H1 (cell line): ENCODE measurements around the gene SAE1. TPM values are rescaled to one million over a fixed set of nuclear protein-coding genes. Genes with fewer than 3 reads are reported as not detected.

Experiments used
- CTCF ChIA-PET: fragments of 300-600 bp; sonication (Branson Sonifier 250); formaldehyde crosslinking; loops from one replicate; lab custom pipeline; 2021; ENCODE audit not compliant: partially characterized antibody; lab: Charles Lee
- POLR2A ChIA-PET: fragments of 300-600 bp; sonication (Branson Sonifier 250); formaldehyde crosslinking; loops from one replicate; lab custom pipeline; 2021; ENCODE audit warnings: inconsistent platforms; ENCODE audit not compliant: partially characterized antibody; lab: Charles Lee
- DNase-seq, 2 experiments: peaks; one replicate each; pipeline versions ENCODE4 v3.0.0 to v3.0.0-alpha.2; 2010 to 2022; ENCODE audit warnings: low spot score in 2 of 2, low read depth in 1 of 2, mixed read lengths in 1 of 2
- FAIRE-seq: peaks from 2 replicates; lab custom pipeline; 2011; peaks lifted over from hg19 to GRCh38; lab: Jason Lieb, UNC
- H2AFZ ChIP-seq: 2 replicates; pipeline ENCODE4 v1.8.1; 2012; ENCODE audit warnings: low read length, inconsistent platforms
- H2AK5ac ChIP-seq: 2 replicates; pipeline ENCODE4 v1.6.1; 2013; ENCODE audit warnings: low read depth, low read length
- H2BK120ac ChIP-seq: replicated peaks from 2 replicates; pipeline ENCODE3; 2013; ENCODE audit warnings: low read depth, low read length, inconsistent platforms
- H2BK12ac ChIP-seq: 2 replicates; pipeline ENCODE4 v1.6.1; 2013; ENCODE audit warnings: low read depth, low read length
- H2BK15ac ChIP-seq: 2 replicates; pipeline ENCODE4 v1.6.1; 2013; ENCODE audit warnings: low read length
- H2BK20ac ChIP-seq: 2 replicates; pipeline ENCODE4 v1.6.1; 2013; ENCODE audit warnings: low read length
- H2BK5ac ChIP-seq: 2 replicates; pipeline ENCODE4 v1.6.1; 2013; ENCODE audit warnings: low read depth, low read length
- H3K14ac ChIP-seq: 2 replicates; pipeline ENCODE4 v1.6.1; 2013; ENCODE audit warnings: inconsistent platforms; ENCODE audit not compliant: insufficient read length
- H3K18ac ChIP-seq: 2 replicates; pipeline ENCODE4 v1.6.1; 2013; ENCODE audit warnings: low read length; ENCODE audit errors: extremely low read depth
- H3K23ac ChIP-seq: 2 replicates; pipeline ENCODE4 v1.6.1; 2013; ENCODE audit warnings: inconsistent platforms; ENCODE audit not compliant: insufficient read length
- H3K23me2 ChIP-seq: 2 replicates; pipeline ENCODE4 v1.6.1; 2013; ENCODE audit warnings: low read depth, low read length
- H3K27ac ChIP-seq: 2 replicates; pipeline ENCODE4 v1.6.1; 2011; ENCODE audit warnings: low read depth, low read length, inconsistent platforms
- H3K27me3 ChIP-seq, 4 experiments: replicated peaks in 1 of 4; 1 replicate in 1 of 4; 2 replicates in 3 of 4; pipeline versions ENCODE4 v1.6.1 to v1.8.1; 2011 to 2013; ENCODE audit warnings: low read length in 3 of 4, mild to moderate bottlenecking in 3 of 4, inconsistent platforms in 2 of 4, mixed read lengths in 2 of 4, moderate library complexity in 1 of 4; ENCODE audit not compliant: control insufficient read depth in 3 of 4, insufficient read depth in 3 of 4; ENCODE audit errors: extremely low read depth in 1 of 4
- H3K36me3 ChIP-seq, 4 experiments: 2 replicates each; pipeline versions ENCODE4 v1.6.1 to v1.8.1; 2011 to 2013; ENCODE audit warnings: mild to moderate bottlenecking in 4 of 4, low read length in 3 of 4, moderate library complexity in 2 of 4, control low read depth in 1 of 4, inconsistent platforms in 1 of 4; ENCODE audit not compliant: insufficient read depth in 4 of 4, control insufficient read depth in 2 of 4
- H3K4ac ChIP-seq: replicated peaks from 2 replicates; pipeline ENCODE3; 2013; ENCODE audit warnings: low read length, low read depth, mixed read lengths, inconsistent platforms; ENCODE audit not compliant: insufficient read length
- H3K4me1 ChIP-seq, 4 experiments: replicated peaks in 1 of 4; 1 replicate in 1 of 4; 2 replicates in 3 of 4; pipeline versions ENCODE4 v1.6.1 to v1.8.1; 2011 to 2013; ENCODE audit warnings: low read length in 3 of 4, inconsistent platforms in 2 of 4, mixed read lengths in 1 of 4; ENCODE audit not compliant: insufficient read depth in 4 of 4, control insufficient read depth in 3 of 4
- H3K4me2 ChIP-seq, 2 experiments: 2 replicates each; pipeline versions ENCODE4 v1.6.1 to v1.8.1; 2011 to 2013; ENCODE audit warnings: low read depth in 2 of 2, low read length in 2 of 2, control low read depth in 1 of 2, inconsistent platforms in 1 of 2, mild to moderate bottlenecking in 1 of 2; ENCODE audit not compliant: insufficient read depth in 1 of 2
- H3K4me3 ChIP-seq, 4 experiments: fragments of 200-600, 300-600 bp in 1 of 4; sonication (generic), shearing (Covaris generic), sonication (Bioruptor Twin) in 1 of 4; 2 replicates each; pipeline versions ENCODE4 v1.5.1 to v1.8.1; 2011 to 2016; ENCODE audit warnings: low read length in 4 of 4, low read depth in 3 of 4, control low read depth in 2 of 4, inconsistent platforms in 2 of 4, mild to moderate bottlenecking in 2 of 4, mixed read lengths in 1 of 4, moderate library complexity in 1 of 4; ENCODE audit not compliant: insufficient read depth in 2 of 4; ENCODE audit errors: extremely low read depth in 1 of 4
- H3K56ac ChIP-seq: replicated peaks from 2 replicates; pipeline ENCODE3; 2013; ENCODE audit warnings: low read depth, mild to moderate bottlenecking, mixed read lengths, low read length, inconsistent platforms; ENCODE audit not compliant: insufficient read length
- H3K79me1 ChIP-seq: 2 replicates; pipeline ENCODE4 v1.6.1; 2013; ENCODE audit warnings: low read depth, low read length, control low read depth
- H3K79me2 ChIP-seq, 2 experiments: 2 replicates each; pipeline versions ENCODE4 v1.6.1 to v1.8.1; 2012 to 2013; ENCODE audit warnings: low read length in 2 of 2, mild to moderate bottlenecking in 2 of 2, inconsistent platforms in 1 of 2; ENCODE audit not compliant: insufficient read depth in 2 of 2, control insufficient read depth in 1 of 2
- H3K9ac ChIP-seq, 4 experiments: replicated peaks in 1 of 4; 1 replicate in 1 of 4; 2 replicates in 3 of 4; pipeline versions ENCODE4 v1.6.1 to v1.8.1; 2011 to 2013; ENCODE audit warnings: low read depth in 3 of 4, low read length in 3 of 4, control low read depth in 2 of 4, mild to moderate bottlenecking in 2 of 4, moderate library complexity in 2 of 4, inconsistent platforms in 1 of 4; ENCODE audit errors: extremely low read depth in 1 of 4
- H3K9me3 ChIP-seq, 2 experiments: 2 replicates each; pipeline versions ENCODE4 v1.6.1 to v1.8.1; 2012 to 2013; ENCODE audit warnings: mild to moderate bottlenecking in 2 of 2, moderate library complexity in 2 of 2, control low read depth in 1 of 2, inconsistent platforms in 1 of 2, low read depth in 1 of 2, low read length in 1 of 2, mixed read lengths in 1 of 2; ENCODE audit not compliant: insufficient read depth in 2 of 2
- H4K20me1 ChIP-seq, 2 experiments: replicated peaks in 1 of 2; 2 replicates each; pipeline versions ENCODE3 to v1.8.1; 2011 to 2013; ENCODE audit warnings: inconsistent platforms in 2 of 2, low read length in 2 of 2, mild to moderate bottlenecking in 1 of 2; ENCODE audit not compliant: insufficient read depth in 2 of 2, control insufficient read depth in 1 of 2
- H4K5ac ChIP-seq: 2 replicates; pipeline ENCODE4 v1.6.1; 2013; ENCODE audit warnings: low read length, low read depth, mixed read lengths, inconsistent platforms; ENCODE audit not compliant: insufficient read length
- H4K8ac ChIP-seq: 2 replicates; pipeline ENCODE4 v1.8.0; 2013; ENCODE audit warnings: mild to moderate bottlenecking, moderate library complexity, low read length, inconsistent platforms; ENCODE audit not compliant: insufficient read depth; ENCODE audit errors: extremely low read depth
- H4K91ac ChIP-seq: replicated peaks from 2 replicates; pipeline ENCODE3; 2013; ENCODE audit warnings: low read length, mixed read lengths, inconsistent platforms; ENCODE audit not compliant: insufficient read length
- CREB1 ChIP-seq: IDR thresholded peaks from 2 replicates; pipeline ENCODE4 v1.6.1; 2012; ENCODE audit warnings: inconsistent platforms
- EP300 ChIP-seq, 2 experiments: IDR thresholded peaks; 1 replicate in 1 of 2; 2 replicates in 1 of 2; pipeline ENCODE4 v1.6.1; 2011 to 2012; ENCODE audit warnings: low read depth in 2 of 2, low read length in 2 of 2, mild to moderate bottlenecking in 2 of 2, borderline replicate concordance in 1 of 2, inconsistent platforms in 1 of 2, moderate library complexity in 1 of 2
- GABPA ChIP-seq: IDR thresholded peaks from 2 replicates; pipeline ENCODE4 v1.6.1; 2011; ENCODE audit warnings: mild to moderate bottlenecking, low read length, moderate library complexity, borderline replicate concordance; ENCODE audit not compliant: insufficient read depth
- GTF2F1 ChIP-seq: IDR thresholded peaks from 2 replicates; pipeline ENCODE4 v1.6.1; 2012; ENCODE audit warnings: low read depth, low read length, improper control_type of control experiment, borderline replicate concordance
- JUN ChIP-seq: IDR thresholded peaks from 2 replicates; pipeline ENCODE4 v1.6.1; 2011; ENCODE audit warnings: low read depth, mild to moderate bottlenecking, improper control_type of control experiment, low read length
- MAFK ChIP-seq: IDR thresholded peaks from 2 replicates; pipeline ENCODE4 v1.6.1; 2012; ENCODE audit warnings: low read depth, mild to moderate bottlenecking, improper control_type of control experiment, low read length
- PHF8 ChIP-seq: fragments of 200-600 bp; sonication (generic); conservative IDR thresholded peaks from 2 replicates; pipeline ENCODE4 v1.7.1; 2012; ENCODE audit warnings: low read depth, mild to moderate bottlenecking, inconsistent platforms, low read length, moderate library complexity
- RXRA ChIP-seq: IDR thresholded peaks from 2 replicates; pipeline ENCODE4 v1.6.1; 2011; ENCODE audit warnings: low read depth, mild to moderate bottlenecking, low read length, moderate library complexity; ENCODE audit not compliant: insufficient read depth
- SP4 ChIP-seq: IDR thresholded peaks from 2 replicates; pipeline ENCODE4 v1.6.1; 2012; ENCODE audit warnings: low read length, inconsistent platforms
- TBP ChIP-seq: IDR thresholded peaks from 2 replicates; pipeline ENCODE4 v1.6.1; 2011; ENCODE audit warnings: low read depth, low read length, improper control_type of control experiment
- WGBS, 2 experiments: shearing (Covaris generic) in 1 of 2; methylation state at CpG; one replicate each; pipeline versions ENCODE4 v1.1.6 to v1.1.7; 2013 to 2015; ENCODE audit warnings: low lambda C conversion rate in 2 of 2, mixed read lengths in 2 of 2, inconsistent platforms in 1 of 2, low coverage in 1 of 2, missing lambda C conversion rate in 1 of 2; ENCODE audit not compliant: insufficient replicate concordance in 2 of 2, insufficient coverage in 1 of 2, insufficient read length in 1 of 2; ENCODE audit errors: extremely low coverage in 1 of 2, missing lambda C conversion rate in 1 of 2; 5-methylcytosine and 5-hydroxymethylcytosine counted together
- polyA plus RNA-seq, 7 experiments: library from polyadenylated mRNA; depleted of rRNA in 3 of 7; stranded (reverse) in 5 of 7; unstranded in 2 of 7; fragments of >200 nt in 5 of 7; fragments of 200-250 nt in 2 of 7; gene quantifications; 1 replicate in 5 of 7; 2 replicates in 1 of 7; 4 replicates in 1 of 7; pipeline versions ENCODE4 v1.2.1 to v1.2.3, GENCODE V29; 2011 to 2013; ENCODE audit warnings: missing spikeins in 2 of 7, mixed read lengths in 2 of 7
- total RNA-seq: library from RNA; stranded (reverse); fragmentation: NEBNext Ultra II Directional; extraction: Animal tissue kit (Norgen Biotek cat#: 25700); gene quantifications from 2 replicates; pipeline ENCODE4 v1.2.1, GENCODE V29; 2021

SAE1 gene
- total and polyA plus RNA-seq, 2 of the 8 experiments (the other 6 are each of a cell fraction or from before 2014, with no cell fraction given): 213 to 268 TPM

DNA sequence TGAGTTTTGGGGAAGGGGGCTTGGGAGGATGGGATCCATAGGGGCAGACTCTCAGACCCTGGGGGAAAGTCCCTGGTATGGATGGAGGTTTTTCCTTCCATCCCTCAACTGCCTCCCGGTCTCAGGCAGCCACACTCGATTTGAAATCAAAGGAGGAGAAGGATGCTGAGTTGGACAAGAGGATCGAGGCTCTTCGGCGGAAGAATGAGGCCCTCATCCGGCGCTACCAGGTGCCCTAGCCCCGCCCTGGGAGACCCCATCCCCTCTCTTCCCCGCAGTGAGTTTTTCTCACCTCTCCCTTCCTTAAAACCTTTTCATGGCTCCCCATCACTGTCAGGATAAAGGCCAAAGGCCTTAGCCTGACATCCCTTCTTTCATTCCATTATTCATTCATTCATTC, 127.8 kb downstream of the SAE1 start:
- H2AFZ ChIP-seq: no peak overlapping the region
- H2BK20ac ChIP-seq: no peak overlapping the region
- no peaks in the 10 kb centered on the region for H3K27me3 ChIP-seq
- H3K79me1 ChIP-seq: peaks cover 5% of the 10 kb centered on the region
- ChIA-PET POLR2A (interaction anchor here (0.7 to 4.8 kb wide), 4 partner anchors 9 to 48 kb away, joined by 3 to 49 read pairs (median 10); partner anchors contain the start of gene INAFM1), CTCF (no interaction called here)
- H3K23ac ChIP-seq: no peak overlapping the region
- no peak overlapping the region for H2BK12ac ChIP-seq
- no peak overlapping the region for H2AK5ac ChIP-seq
- no peaks in the 10 kb centered on the region for H3K9me3 ChIP-seq
- peaks cover 0 to 8% (median 6%) of the 10 kb centered on the region in 4 experiments; a peak in 6 of 7 replicates for H3K4me1 ChIP-seq
- H3K9ac ChIP-seq: no peak overlapping the region; a peak in 2 of 7 replicates
- peak overlapping the region; percentile 62 to 85 (median 78); a peak in 5 of 8 replicates for H3K4me3 ChIP-seq
- no peak for TF ChIP-seq GTF2F1
- no peak for TF ChIP-seq SP4
- no peak for TF ChIP-seq EP300 (IDR thresholded peaks at IDR 0.05; ENCODE audit: borderline replicate concordance in 1 of 2, low read depth in 2 of 2, low read length in 2 of 2)
- no peak for TF ChIP-seq TBP
- TF ChIP-seq CREB1: no peak
- TF ChIP-seq RXRA: no peak
- no peak for TF ChIP-seq GABPA
- TF ChIP-seq JUN: no peak
- no peak for TF ChIP-seq MAFK
- TF ChIP-seq PHF8: no peak
- no peak overlapping the region for H4K8ac ChIP-seq
- H4K5ac ChIP-seq: no peak overlapping the region
- no peak overlapping the region for H4K91ac ChIP-seq
- peak overlapping the region; percentile 86 to 94; a peak in 3 of 4 replicates for H3K4me2 ChIP-seq
- peaks cover 5 to 31% (median 14%) of the 10 kb centered on the region in 4 experiments; a peak in 7 of 8 replicates for H3K36me3 ChIP-seq
- DNase-seq (no peak), FAIRE-seq (no peak)
- H3K14ac ChIP-seq: no peak overlapping the region
- H3K79me2 ChIP-seq: peaks cover 0 to 15% of the 10 kb centered on the region in 2 experiments; a peak in 2 of 4 replicates
- no peak overlapping the region for H2BK15ac ChIP-seq
- H3K4ac ChIP-seq: no peak overlapping the region
- H3K23me2 ChIP-seq: peaks cover 9% of the 10 kb centered on the region
- H4K20me1 ChIP-seq: peaks cover 0 to 8% of the 10 kb centered on the region in 2 experiments
- H3K56ac ChIP-seq: no peak overlapping the region
- 90% methylated on average over 9 of the region's 9 CpGs; no CpG with 5 or more reads in 1 of the 2 experiments for WGBS, 2 experiments
- H3K18ac ChIP-seq: no peak overlapping the region
- 0 out of 2 replicates have a peak overlapping the region, but pooled peaks have one; percentile 91 for H2BK5ac ChIP-seq
- H2BK120ac ChIP-seq: no peak overlapping the region
- no peak overlapping the region for H3K27ac ChIP-seq
